DND-41 (cell line): Measurements from ENCODE around the gene SNAP47.

Source experiments
- ATAC-seq: fragments of 200-7000 bp; cut with Tn5 transposase; 3 replicates; pipeline ENCODE4 v1.9.1; 2021; ENCODE audit warnings: low read depth; ENCODE audit not compliant: insufficient read depth
- DNase-seq: peaks from one replicate; pipeline ENCODE4 v3.0.0-alpha.2; 2020
- H2AFZ ChIP-seq: 2 replicates; pipeline ENCODE4 v1.6.0; 2012; ENCODE audit warnings: low read depth, low read length
- H3K27ac ChIP-seq: 2 replicates; pipeline ENCODE4 v1.5.1; 2012; ENCODE audit warnings: low read length, inconsistent platforms
- H3K27me3 ChIP-seq: fragments of 200-600 bp; sonication (generic); 2 replicates; pipeline ENCODE4 v1.6.0; 2012; ENCODE audit warnings: low read length, mild to moderate bottlenecking, inconsistent platforms; ENCODE audit not compliant: insufficient read depth, poor library complexity
- H3K36me3 ChIP-seq: 2 replicates; pipeline ENCODE4 v1.5.1; 2012; ENCODE audit warnings: low read length, inconsistent platforms; ENCODE audit not compliant: insufficient read depth
- H3K4me1 ChIP-seq: 2 replicates; pipeline ENCODE4 v1.5.1; 2012; ENCODE audit warnings: mild to moderate bottlenecking, low read length; ENCODE audit not compliant: insufficient read depth
- H3K4me2 ChIP-seq: 2 replicates; pipeline ENCODE4 v1.6.0; 2012; ENCODE audit warnings: mild to moderate bottlenecking, moderate library complexity, low read length, inconsistent platforms; ENCODE audit not compliant: insufficient read depth
- H3K4me3 ChIP-seq, 2 experiments: fragments of 200-600 bp in 1 of 2; shearing (Covaris generic) in 1 of 2; 2 replicates each; pipeline ENCODE4 v1.5.1; 2012 to 2016; ENCODE audit warnings: inconsistent platforms in 2 of 2, low read length in 2 of 2, mild to moderate bottlenecking in 2 of 2, low read depth in 1 of 2, moderate library complexity in 1 of 2
- H3K79me2 ChIP-seq: 2 replicates; pipeline ENCODE4 v1.6.0; 2012; ENCODE audit warnings: low read length, inconsistent platforms; ENCODE audit not compliant: insufficient read depth
- H3K9ac ChIP-seq: 2 replicates; pipeline ENCODE4 v1.6.0; 2012; ENCODE audit warnings: low read depth, mild to moderate bottlenecking, inconsistent platforms, low read length, moderate library complexity
- H3K9me3 ChIP-seq: 2 replicates; pipeline ENCODE4 v1.5.1; 2012; ENCODE audit warnings: low read length, moderate library complexity, mild to moderate bottlenecking, inconsistent platforms; ENCODE audit not compliant: insufficient read depth, severe bottlenecking
- H4K20me1 ChIP-seq: 2 replicates; pipeline ENCODE4 v1.6.0; 2012; ENCODE audit warnings: low read length; ENCODE audit not compliant: insufficient read depth
- CTCF ChIP-seq: IDR thresholded peaks from 2 replicates; pipeline ENCODE4 v1.5.1; 2012; ENCODE audit warnings: borderline replicate concordance, low read length, moderate library complexity, mild to moderate bottlenecking; ENCODE audit not compliant: poor library complexity, severe bottlenecking; ENCODE audit errors: extremely low read depth
- EZH2 ChIP-seq: IDR thresholded peaks from 3 replicates; pipeline ENCODE4 v1.6.1; 2012; ENCODE audit warnings: borderline replicate concordance, low read depth, mild to moderate bottlenecking, moderate library complexity, low read length, inconsistent platforms; ENCODE audit not compliant: severe bottlenecking

The SNAP47 gene

GRCh38 chr1:227718932-227719331 lies 16.3 kb upstream of the SNAP47 start:
- Histone ChIP-seq H3K36me3 (no peaks in the 10 kb centered on the region), H3K4me1 (no peaks in the 10 kb centered on the region), H3K79me2 (no peaks in the 10 kb centered on the region), H2AFZ (no peak overlapping the region), H3K9ac (no peak overlapping the region), H3K4me2 (no peak overlapping the region), H3K27ac (no peak overlapping the region), H3K27me3 (no peaks in the 10 kb centered on the region), H3K4me3 (no peak overlapping the region), H4K20me1 (no peaks in the 10 kb centered on the region), H3K9me3 (peaks cover 30% of the 10 kb centered on the region)
- ATAC-seq = no peak
- no peak for DNase-seq
- no peak for TF ChIP-seq CTCF
- no peak for TF ChIP-seq EZH2

- Histone ChIP-seq H4K20me1 (no peaks in the 10 kb centered on the region), H2AFZ (no peak overlapping the region), H3K79me2 (no peaks in the 10 kb centered on the region), H3K36me3 (no peaks in the 10 kb centered on the region), H3K27ac (no peak overlapping the region), H3K4me3 (no peak overlapping the region), H3K9ac (no peak overlapping the region), H3K9me3 (peaks cover 30% of the 10 kb centered on the region), H3K4me1 (peaks cover 9% of the 10 kb centered on the region), H3K27me3 (no peaks in the 10 kb centered on the region), H3K4me2 (no peak overlapping the region)
- TF ChIP-seq EZH2 = no peak
- no peak for TF ChIP-seq CTCF
- no peak for DNase-seq
- ATAC-seq = no peak
These were observed 11.8 kb upstream of the SNAP47 start for GRCh38 chr1:227723474-227723873.

- H3K27me3 ChIP-seq = no peaks in the 10 kb centered on the region
- no peak for TF ChIP-seq EZH2
- no peak for TF ChIP-seq CTCF
- H3K36me3 ChIP-seq = no peaks in the 10 kb centered on the region
- H3K9ac ChIP-seq = no peak overlapping the region
- DNase-seq = no peak
- peaks cover 25% of the 10 kb centered on the region for H3K4me1 ChIP-seq
- H3K4me3 ChIP-seq = no peak overlapping the region
- ATAC-seq = no peak
- peaks cover 20% of the 10 kb centered on the region for H3K9me3 ChIP-seq
- no peak overlapping the region for H3K4me2 ChIP-seq
- H2AFZ ChIP-seq = no peak overlapping the region
- peaks cover 5% of the 10 kb centered on the region for H4K20me1 ChIP-seq
- no peaks in the 10 kb centered on the region for H3K79me2 ChIP-seq
- H3K27ac ChIP-seq = no peak overlapping the region
These were observed 10.2 kb upstream of the SNAP47 start for GRCh38 chr1:227725046-227725445.

- no peak overlapping the region for H2AFZ ChIP-seq
- H3K9me3 ChIP-seq = peaks cover 8% of the 10 kb centered on the region
- TF ChIP-seq CTCF (no peak), EZH2 (no peak)
- ATAC-seq (no peak), DNase-seq (no peak)
- H3K9ac ChIP-seq = no peak overlapping the region
- no peaks in the 10 kb centered on the region for H3K27me3 ChIP-seq
- H3K4me2 ChIP-seq = no peak overlapping the region
- peaks cover 27% of the 10 kb centered on the region for H3K4me1 ChIP-seq
- peaks cover 17% of the 10 kb centered on the region for H4K20me1 ChIP-seq
- no peak overlapping the region for H3K4me3 ChIP-seq
- H3K79me2 ChIP-seq = no peaks in the 10 kb centered on the region
- H3K27ac ChIP-seq = no peak overlapping the region
- peaks cover 8% of the 10 kb centered on the region for H3K36me3 ChIP-seq
These were observed 8.9 kb upstream of the SNAP47 start for GRCh38 chr1:227726318-227726717.
